IMR-90 (cell line): Measurements from ENCODE around the gene TINCR. TPM values are rescaled to one million over a fixed set of nuclear protein-coding genes. Genes with fewer than 3 reads are reported as not detected.

Experiments used
- ATAC-seq: fragments of 200-7000 bp; cut with Tn5 transposase; 2 replicates; pipeline ENCODE4 v1.9.1; 2020; ENCODE audit warnings: low read depth, mild to moderate bottlenecking, moderate library complexity
- BruUV-seq: library from RNA; stranded (reverse); fragments of 400-500 nt; replicated peaks from 2 replicates; lab custom pipeline; 2021; lab: Mats Ljungman, UMichigan
- CTCF ChIA-PET: fragments of 300-600 bp; formaldehyde crosslinking; extraction: SDS; loops from one replicate; lab custom pipeline; 2021; ENCODE audit warnings: antibody characterized with exemption; lab: Yijun Ruan, JAX
- POLR2A ChIA-PET: fragments of 300-600 bp; sonication (Branson Sonifier 250); formaldehyde crosslinking; loops from one replicate; lab custom pipeline; 2022; ENCODE audit warnings: antibody characterized with exemption; ENCODE audit not compliant: unreplicated experiment; lab: Charles Lee
- DNase-seq: peaks from one replicate; pipeline ENCODE4 v3.0.0; 2013
- H2AFZ ChIP-seq: replicated peaks from 2 replicates; pipeline ENCODE3; 2013; ENCODE audit warnings: low read length, mild to moderate bottlenecking; ENCODE audit not compliant: poor library complexity
- H2AK5ac ChIP-seq: 2 replicates; pipeline ENCODE4 v1.6.1; 2013; ENCODE audit warnings: low read depth, low read length, inconsistent platforms
- H2AK9ac ChIP-seq: replicated peaks from 2 replicates; pipeline ENCODE3; 2013; ENCODE audit warnings: mild to moderate bottlenecking, low read depth, low read length, moderate library complexity; ENCODE audit not compliant: poor library complexity
- H2BK120ac ChIP-seq: 2 replicates; pipeline ENCODE4 v1.6.1; 2013; ENCODE audit warnings: low read depth, low read length, inconsistent platforms
- H2BK15ac ChIP-seq: 3 replicates; pipeline ENCODE4 v1.6.1; 2013; ENCODE audit warnings: low read depth, low read length, inconsistent platforms
- H2BK20ac ChIP-seq: 2 replicates; pipeline ENCODE4 v1.6.1; 2013; ENCODE audit warnings: low read depth, mild to moderate bottlenecking, inconsistent platforms, low read length, moderate library complexity
- H2BK5ac ChIP-seq: 2 replicates; pipeline ENCODE4 v1.6.1; 2013; ENCODE audit warnings: mild to moderate bottlenecking, low read depth, low read length, inconsistent platforms; ENCODE audit not compliant: poor library complexity, severe bottlenecking
- H3K14ac ChIP-seq: replicated peaks from 2 replicates; pipeline ENCODE4 v1.6.1; 2013; ENCODE audit warnings: low read depth, low read length, inconsistent platforms
- H3K18ac ChIP-seq: 2 replicates; pipeline ENCODE4 v1.6.1; 2013; ENCODE audit warnings: low read depth, low read length, control low read depth
- H3K23ac ChIP-seq: 2 replicates; pipeline ENCODE4 v1.6.1; 2013; ENCODE audit warnings: low read depth, low read length, inconsistent platforms
- H3K27ac ChIP-seq: 2 replicates; pipeline ENCODE4 v1.5.1; 2013; ENCODE audit warnings: mild to moderate bottlenecking, control low read depth, low read length; ENCODE audit not compliant: insufficient read depth
- H3K27me3 ChIP-seq: 2 replicates; pipeline ENCODE4 v1.6.1; 2013; ENCODE audit warnings: low read length; ENCODE audit not compliant: control insufficient read depth, insufficient read depth
- H3K36me3 ChIP-seq: 2 replicates; pipeline ENCODE4 v1.6.1; 2013; ENCODE audit warnings: low read length, mixed read lengths; ENCODE audit not compliant: control insufficient read depth, insufficient read depth
- H3K4ac ChIP-seq: 2 replicates; pipeline ENCODE4 v1.6.1; 2013; ENCODE audit warnings: low read depth, low read length, inconsistent platforms
- H3K4me1 ChIP-seq: 2 replicates; pipeline ENCODE4 v1.6.1; 2013; ENCODE audit warnings: low read length, mixed read lengths; ENCODE audit not compliant: control insufficient read depth, insufficient read depth
- H3K4me2 ChIP-seq: 2 replicates; pipeline ENCODE4 v1.6.1; 2013; ENCODE audit warnings: low read depth, mild to moderate bottlenecking, control low read depth, low read length, moderate library complexity
- H3K4me3 ChIP-seq: 2 replicates; pipeline ENCODE4 v1.5.1; 2013; ENCODE audit warnings: low read depth, mild to moderate bottlenecking, control low read depth, low read length, moderate library complexity; ENCODE audit not compliant: insufficient read depth
- H3K56ac ChIP-seq: 2 replicates; pipeline ENCODE4 v1.6.1; 2013; ENCODE audit warnings: low read length, inconsistent platforms; ENCODE audit not compliant: insufficient read depth; ENCODE audit errors: extremely low read depth
- H3K79me1 ChIP-seq, 2 experiments: 2 replicates each; pipeline ENCODE4 v1.6.1; 2013; ENCODE audit warnings: low read length in 2 of 2, inconsistent platforms in 1 of 2, low read depth in 1 of 2
- H3K9ac ChIP-seq: 2 replicates; pipeline ENCODE4 v1.6.1; 2013; ENCODE audit warnings: low read depth, low read length, control low read depth
- H3K9me1 ChIP-seq: 2 replicates; pipeline ENCODE4 v1.6.1; 2013; ENCODE audit warnings: low read length, inconsistent platforms; ENCODE audit not compliant: insufficient read depth
- H3K9me3 ChIP-seq: 2 replicates; pipeline ENCODE4 v1.6.1; 2013; ENCODE audit warnings: low read length; ENCODE audit not compliant: control insufficient read depth, insufficient read depth
- H4K20me1 ChIP-seq: 2 replicates; pipeline ENCODE4 v1.6.1; 2013; ENCODE audit warnings: low read length, inconsistent platforms; ENCODE audit not compliant: insufficient read depth
- H4K5ac ChIP-seq: 2 replicates; pipeline ENCODE4 v1.6.1; 2013; ENCODE audit warnings: mild to moderate bottlenecking, low read depth, low read length, control low read depth
- H4K8ac ChIP-seq, 2 experiments: 2 replicates each; pipeline ENCODE4 v1.6.1; 2013; ENCODE audit warnings: low read depth in 2 of 2, low read length in 2 of 2, control low read depth in 1 of 2, inconsistent platforms in 1 of 2
- H4K91ac ChIP-seq: 2 replicates; pipeline ENCODE4 v1.6.1; 2013; ENCODE audit warnings: low read depth, low read length, inconsistent platforms; ENCODE audit not compliant: insufficient read depth
- BHLHE40 ChIP-seq: fragments of 150-350 bp; IDR thresholded peaks from 2 replicates; pipeline ENCODE4 v1.6.1; 2016; ENCODE audit warnings: mild to moderate bottlenecking, low read depth, low read length
- CEBPB ChIP-seq: IDR thresholded peaks from 2 replicates; pipeline ENCODE4 v1.6.1; 2012; ENCODE audit warnings: low read depth, low read length, improper control_type of control experiment
- CHD1 ChIP-seq: IDR thresholded peaks from 2 replicates; pipeline ENCODE4 v1.6.1; 2012; ENCODE audit warnings: low read depth, low read length, improper control_type of control experiment
- ELK1 ChIP-seq: fragments of 150-350 bp; IDR thresholded peaks from 2 replicates; pipeline ENCODE4 v1.6.1; 2016; ENCODE audit warnings: low read depth, mild to moderate bottlenecking, low read length, moderate library complexity, borderline replicate concordance
- FOS ChIP-seq: fragments of 150-350 bp; IDR thresholded peaks from 2 replicates; pipeline ENCODE4 v1.6.1; 2016; ENCODE audit warnings: low read depth, low read length
- MAFK ChIP-seq: IDR thresholded peaks from 2 replicates; pipeline ENCODE4 v1.6.1; 2012; ENCODE audit warnings: low read depth, low read length, improper control_type of control experiment
- MAZ ChIP-seq: IDR thresholded peaks from 2 replicates; pipeline ENCODE4 v1.6.1; 2012; ENCODE audit warnings: low read depth, mild to moderate bottlenecking, low read length, improper control_type of control experiment, moderate library complexity, borderline replicate concordance
- MXI1 ChIP-seq: IDR thresholded peaks from 2 replicates; pipeline ENCODE4 v1.6.1; 2012; ENCODE audit warnings: low read depth, mild to moderate bottlenecking, low read length, moderate library complexity, borderline replicate concordance
- NFE2L2 ChIP-seq: fragments of 150-350 bp; IDR thresholded peaks from 2 replicates; pipeline ENCODE4 v1.6.1; 2016; ENCODE audit warnings: low read depth, mild to moderate bottlenecking, low read length
- POLR2A ChIP-seq: IDR thresholded peaks from 2 replicates; pipeline ENCODE4 v1.6.1; 2012; ENCODE audit warnings: mild to moderate bottlenecking, low read depth, low read length
- RAD21 ChIP-seq: IDR thresholded peaks from 2 replicates; pipeline ENCODE4 v1.6.1; 2012; ENCODE audit warnings: low read length, improper control_type of control experiment
- RCOR1 ChIP-seq: IDR thresholded peaks from 2 replicates; pipeline ENCODE4 v1.6.1; 2012; ENCODE audit warnings: mild to moderate bottlenecking, low read length, improper control_type of control experiment; ENCODE audit not compliant: insufficient replicate concordance
- RFX5 ChIP-seq: IDR thresholded peaks from 2 replicates; pipeline ENCODE4 v1.8.0; 2012; ENCODE audit warnings: low read depth, mild to moderate bottlenecking, low read length, moderate library complexity
- SMC3 ChIP-seq: fragments of 150-350 bp; IDR thresholded peaks from 2 replicates; pipeline ENCODE4 v1.6.1; 2016; ENCODE audit warnings: low read depth, mild to moderate bottlenecking, antibody characterized with exemption, low read length, moderate library complexity
- USF2 ChIP-seq: fragments of 150-350 bp; IDR thresholded peaks from 2 replicates; pipeline ENCODE4 v1.6.1; 2017; ENCODE audit warnings: mild to moderate bottlenecking, antibody characterized with exemption, low read length, low read depth
- WGBS, 2 experiments: methylation state at CpG; one replicate each; pipeline versions ENCODE4 v1.1.5 to v1.1.7; 2013; ENCODE audit warnings: missing lambda C conversion rate in 2 of 2; ENCODE audit not compliant: insufficient read length in 1 of 2; ENCODE audit errors: extremely low coverage in 2 of 2; 5-methylcytosine and 5-hydroxymethylcytosine counted together
- dilution Hi-C: fragments of 300-500 bp; cut with HindIII; formaldehyde crosslinking; loops from one replicate; pipeline ENCODE4 v1.14.3; 2018; ENCODE audit warnings: low sequenced_read_pairs; ENCODE audit not compliant: unreplicated experiment
- in situ Hi-C: fragments of 300-500 bp; cut with MboI; formaldehyde crosslinking; loops from 3 replicates; pipeline ENCODE4 v1.14.3; 2019; ENCODE audit warnings: low sequenced_read_pairs, inconsistent platforms, mixed read lengths
- intact Hi-C: fragments of 100-400 bp; cut with micrococcal nuclease; formaldehyde crosslinking; loops from 2 replicates; pipeline ENCODE4 v1.10.0; 2022
- polyA plus RNA-seq, 3 experiments: library from polyadenylated mRNA; depleted of rRNA; stranded (reverse); fragments of >200 nt; gene quantifications; 2 replicates each; pipeline ENCODE4 v1.2.3, GENCODE V29; 2012; ENCODE audit warnings: low replicate concordance in 1 of 3
- total RNA-seq: library from RNA; depleted of rRNA; stranded (reverse); fragments of >200 nt; gene quantifications from 2 replicates; pipeline ENCODE4 v1.2.3, GENCODE V29; 2012
- TF ChIP-seq, protein P1 (sequence below): conservative IDR thresholded peaks from 2 replicates; pipeline ENCODE4 v1.5.1; 2012; ENCODE audit warnings: mild to moderate bottlenecking, low read depth, low read length, improper control_type of control experiment

The TINCR gene
- total and polyA plus RNA-seq, 2 of the 4 experiments (the other 2 are of a cell fraction): 0.05 TPM; not detected in 1

- H3K23ac ChIP-seq: no peak overlapping the region
- H3K9me1 ChIP-seq: no peaks in the 10 kb centered on the region
- dilution Hi-C loops: no loop called here
- H3K14ac ChIP-seq: no peak overlapping the region
- no peak overlapping the region for H3K4me3 ChIP-seq
- H4K5ac ChIP-seq: no peak overlapping the region
- peaks cover 4% of the 10 kb centered on the region for H4K20me1 ChIP-seq
- intact Hi-C loops: no loop called here
- no peak overlapping the region for H2AK5ac ChIP-seq
- no peak overlapping the region for H2AK9ac ChIP-seq
- no peak for DNase-seq
- no peak overlapping the region for H3K56ac ChIP-seq
- TF ChIP-seq CHD1 (no peak), RAD21 (no peak), RCOR1 (no peak), USF2 (no peak), RFX5 (no peak), MAZ (no peak), MXI1 (no peak), FOS (no peak), POLR2A (no peak), BHLHE40 (no peak), MAFK (no peak), CEBPB (no peak), ELK1 (no peak), NFE2L2 (no peak), SMC3 (no peak)
- TF ChIP-seq, protein P1, sequence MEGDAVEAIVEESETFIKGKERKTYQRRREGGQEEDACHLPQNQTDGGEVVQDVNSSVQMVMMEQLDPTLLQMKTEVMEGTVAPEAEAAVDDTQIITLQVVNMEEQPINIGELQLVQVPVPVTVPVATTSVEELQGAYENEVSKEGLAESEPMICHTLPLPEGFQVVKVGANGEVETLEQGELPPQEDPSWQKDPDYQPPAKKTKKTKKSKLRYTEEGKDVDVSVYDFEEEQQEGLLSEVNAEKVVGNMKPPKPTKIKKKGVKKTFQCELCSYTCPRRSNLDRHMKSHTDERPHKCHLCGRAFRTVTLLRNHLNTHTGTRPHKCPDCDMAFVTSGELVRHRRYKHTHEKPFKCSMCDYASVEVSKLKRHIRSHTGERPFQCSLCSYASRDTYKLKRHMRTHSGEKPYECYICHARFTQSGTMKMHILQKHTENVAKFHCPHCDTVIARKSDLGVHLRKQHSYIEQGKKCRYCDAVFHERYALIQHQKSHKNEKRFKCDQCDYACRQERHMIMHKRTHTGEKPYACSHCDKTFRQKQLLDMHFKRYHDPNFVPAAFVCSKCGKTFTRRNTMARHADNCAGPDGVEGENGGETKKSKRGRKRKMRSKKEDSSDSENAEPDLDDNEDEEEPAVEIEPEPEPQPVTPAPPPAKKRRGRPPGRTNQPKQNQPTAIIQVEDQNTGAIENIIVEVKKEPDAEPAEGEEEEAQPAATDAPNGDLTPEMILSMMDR: no peak
- H2AFZ ChIP-seq: no peak overlapping the region
- H3K4me1 ChIP-seq: no peaks in the 10 kb centered on the region
- H3K9ac ChIP-seq: no peak overlapping the region
- no peak overlapping the region for H2BK5ac ChIP-seq
- H2BK15ac ChIP-seq: no peak overlapping the region
- no peak overlapping the region for H3K18ac ChIP-seq
- H2BK20ac ChIP-seq: no peak overlapping the region
- peaks cover 84% of the 10 kb centered on the region for H3K36me3 ChIP-seq
- no peak overlapping the region for H4K8ac ChIP-seq
- no peaks in the 10 kb centered on the region for H3K9me3 ChIP-seq
- no peak overlapping the region for H2BK120ac ChIP-seq
- no peak overlapping the region for H3K4ac ChIP-seq
- no TSS peak for BruUV-seq
- no peak for ATAC-seq
- no peaks in the 10 kb centered on the region for H3K27me3 ChIP-seq
- in situ Hi-C loops: no loop called here
- H4K91ac ChIP-seq: no peak overlapping the region
- no peak overlapping the region for H3K4me2 ChIP-seq
- peaks cover 11 to 16% of the 10 kb centered on the region in 2 experiments; a peak in 3 of 4 replicates for H3K79me1 ChIP-seq
- 95% methylated on average over 7 of the region's 18 CpGs; no CpG with 5 or more reads in 1 of the 2 experiments for WGBS, 2 experiments
- ChIA-PET POLR2A (no interaction called here), CTCF (no interaction called here)
- H3K27ac ChIP-seq: no peak overlapping the region
These were observed 27.4 kb upstream of the TINCR start for GRCh38 chr19:5595129-5595528.
